Ammon's horn (tissue), 1 donor: ENCODE results near the gene IL17B.
"Not testable (repeated sequence)": the region's sequence is repeated elsewhere in the genome, so short reads cannot be mapped to it uniquely, and the experiment has no call there.

Experiments
- DNase-seq: peaks from one replicate; pipeline ENCODE4 v3.0.0-alpha.2; 2016; ENCODE audit warnings: low spot score

The IL17B gene

GRCh38 chr5:149400304-149400703 is 21.2 kb upstream of the IL17B start:
- DNase-seq: no peak

- DNase-seq: no peak
Measured at GRCh38 chr5:149399775-149400174, 20.7 kb upstream of the IL17B start.

GRCh38 chr5:149398747-149399266 is 19.7 kb upstream of the IL17B start:
- not testable (repeated sequence) for DNase-seq

- DNase-seq: no peak
Measured at GRCh38 chr5:149397530-149397929, 18.4 kb upstream of the IL17B start.

- DNase-seq: not testable (repeated sequence)
Measured at GRCh38 chr5:149394996-149395395, 15.9 kb upstream of the IL17B start.

DNA sequence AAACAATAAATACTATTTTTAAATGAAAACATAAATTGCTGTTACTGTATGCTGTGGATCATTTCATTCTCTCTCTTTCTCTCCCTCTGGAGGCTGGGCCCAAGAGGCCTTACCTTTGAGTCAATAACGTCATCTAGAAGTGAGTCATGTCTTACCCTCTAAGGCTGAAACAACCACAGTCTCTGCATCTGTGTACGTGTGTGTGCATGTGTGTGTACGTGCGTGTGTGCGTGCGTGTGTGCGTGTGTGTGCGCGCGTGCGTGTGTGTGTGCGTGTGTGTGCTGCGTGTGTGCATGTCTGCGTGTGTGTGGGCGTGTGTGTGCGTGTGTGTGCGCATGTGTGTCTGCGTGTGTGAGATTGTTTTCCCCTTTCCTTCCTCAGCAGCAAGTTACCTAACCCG is 13.6 kb upstream of the IL17B start:
- DNase-seq: no peak

DNA sequence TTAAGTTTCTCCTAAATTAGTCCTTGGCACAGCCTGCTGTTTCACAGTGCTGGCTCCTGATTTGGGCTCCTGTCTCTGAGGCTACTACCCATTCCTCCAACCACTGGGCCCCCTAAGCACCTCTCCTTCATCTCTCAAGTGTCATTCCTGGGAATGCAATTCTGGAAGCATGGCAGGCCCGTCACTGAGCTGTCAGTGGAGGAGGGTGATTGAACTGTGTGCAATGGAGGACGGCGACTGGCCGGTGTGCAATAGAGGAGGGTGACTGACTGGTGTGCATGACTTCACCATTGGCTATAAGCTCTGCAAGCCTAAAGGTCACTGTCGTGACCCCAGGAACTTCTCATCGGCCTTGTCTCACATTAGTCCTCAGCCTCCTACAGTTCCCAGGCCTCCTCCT is 12.4 kb upstream of the IL17B start:
- no peak for DNase-seq

DNA sequence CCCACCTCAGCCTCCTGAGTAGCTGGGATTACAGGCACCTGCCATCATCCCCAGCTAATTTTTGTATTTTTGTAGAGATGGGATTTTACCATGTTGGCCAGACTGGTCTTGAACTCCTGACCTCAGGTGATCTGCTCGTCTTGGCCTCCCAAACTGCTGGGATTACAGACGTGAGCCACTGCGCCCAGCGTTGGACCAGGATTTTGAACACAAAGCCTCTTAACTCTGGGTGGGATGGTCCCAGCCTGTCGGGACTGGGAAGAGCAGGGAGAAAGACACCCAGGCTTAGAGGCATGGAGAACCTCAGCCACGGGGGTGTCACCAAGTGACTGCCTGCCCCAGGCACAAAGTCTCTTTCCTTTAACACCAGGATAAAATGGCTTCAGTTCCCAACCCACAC is 12.0 kb upstream of the IL17B start:
- not testable (repeated sequence) for DNase-seq

GRCh38 chr5:149389552-149390495 is 10.7 kb upstream of the IL17B start:
- no peak for DNase-seq

GRCh38 chr5:149388498-149389190 is 9.6 kb upstream of the IL17B start:
- no peak for DNase-seq

- DNase-seq: no peak
Measured at GRCh38 chr5:149387982-149388381, 8.9 kb upstream of the IL17B start.

GRCh38 chr5:149387081-149387631 is 8.1 kb upstream of the IL17B start:
- no peak for DNase-seq

- DNase-seq: no peak
Measured at GRCh38 chr5:149386166-149386565, 7.1 kb upstream of the IL17B start.

GRCh38 chr5:149383399-149383798 is 4.3 kb upstream of the IL17B start:
- no peak for DNase-seq

- DNase-seq: no peak
Measured at GRCh38 chr5:149382517-149383220, 3.6 kb upstream of the IL17B start.

- peak; percentile 63 for DNase-seq
Measured at GRCh38 chr5:149381986-149382338, 2.9 kb upstream of the IL17B start.

GRCh38 chr5:149381261-149381985 is 2.3 kb upstream of the IL17B start:
- DNase-seq: no peak

- no peak for DNase-seq
Measured at GRCh38 chr5:149380466-149381121, 1.5 kb upstream of the IL17B start.

DNA sequence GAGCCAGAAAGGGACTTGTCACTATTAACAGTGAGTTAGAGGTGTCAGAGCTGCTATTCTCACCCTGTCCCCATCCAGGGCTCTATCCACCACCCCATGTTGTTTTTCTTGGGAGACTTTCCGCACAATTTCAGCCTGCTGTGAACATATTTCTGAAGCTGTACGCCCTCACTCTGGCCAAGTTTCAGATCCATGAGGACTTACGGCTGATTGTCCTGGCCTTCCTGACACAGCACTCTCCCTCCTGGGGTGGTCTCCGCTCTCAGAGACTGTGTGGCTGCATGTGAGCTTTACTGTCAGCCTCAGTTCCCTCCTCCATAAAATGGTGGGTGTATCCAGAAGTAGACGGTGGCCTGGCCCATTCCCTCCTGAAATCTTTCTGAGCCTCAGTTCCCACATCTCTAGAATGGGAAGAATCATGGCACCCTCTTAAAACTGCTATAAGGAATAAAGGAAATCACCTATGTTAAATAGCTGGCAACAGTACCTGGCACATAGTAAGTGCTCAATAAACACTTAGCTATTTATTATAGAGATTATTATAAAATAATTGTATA is 804 bp upstream of the IL17B start:
- DNase-seq: no peak

DNA sequence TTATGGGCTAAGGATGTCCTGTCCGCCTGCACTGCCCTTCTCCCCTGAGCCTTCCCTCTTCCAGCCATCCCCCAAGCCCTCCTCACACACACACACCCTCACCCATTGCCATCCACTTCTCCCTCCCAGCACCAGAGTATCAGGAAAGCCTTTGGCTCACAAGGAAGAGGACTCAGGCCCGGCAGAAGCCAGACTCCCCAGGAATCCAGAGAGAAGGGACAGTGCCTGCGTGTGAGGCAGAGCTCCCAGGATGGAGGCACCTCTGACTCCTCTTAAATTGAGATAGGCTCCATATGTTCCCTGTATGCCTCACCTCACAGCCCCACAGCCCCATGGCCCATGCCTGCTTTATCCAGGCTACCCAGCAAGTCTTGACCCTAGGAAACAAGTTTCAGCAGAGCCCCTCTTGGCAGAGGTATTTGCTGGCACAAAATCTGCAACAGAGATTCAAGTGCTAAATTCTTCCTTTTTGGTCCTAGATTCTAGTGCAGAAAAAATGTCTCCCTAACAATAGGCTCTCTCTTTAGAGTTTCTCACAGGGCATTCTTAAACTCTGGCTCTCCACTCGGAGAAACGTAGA is 761 bp downstream of the IL17B start:
- DNase-seq: no peak
